Fibroblast of pulmonary artery (primary cell): ENCODE measurements around the gene GRIP1.

Experiments
- DNase-seq: peaks from one replicate; pipeline ENCODE4 v3.0.0-alpha.2; 2010; ENCODE audit warnings: low read depth
- H3K4me3 ChIP-seq: replicated peaks from 2 replicates; pipeline ENCODE4 v1.5.1; 2011; ENCODE audit warnings: low read depth, mild to moderate bottlenecking, control low read depth, low read length, moderate library complexity
- CTCF ChIP-seq: IDR thresholded peaks from 2 replicates; pipeline ENCODE4 v1.5.1; 2011; ENCODE audit warnings: mild to moderate bottlenecking, control low read depth, low read length, inconsistent platforms; ENCODE audit errors: missing control alignments

Gene GRIP1

GRCh38 chr12:66405395-66405794, 273.5 kb downstream of the GRIP1 start:
- TF ChIP-seq CTCF: no peak
- DNase-seq: peak; percentile 63
- no peak overlapping the region for H3K4me3 ChIP-seq

GRCh38 chr12:66403746-66404145, 275.1 kb downstream of the GRIP1 start:
- no peak for DNase-seq
- no peak overlapping the region for H3K4me3 ChIP-seq
- no peak for TF ChIP-seq CTCF

- no peak for DNase-seq
- no peak for TF ChIP-seq CTCF
- no peak overlapping the region for H3K4me3 ChIP-seq
These were observed 279.0 kb downstream of the GRIP1 start for GRCh38 chr12:66399911-66400306.

GRCh38 chr12:66398931-66399910, 279.7 kb downstream of the GRIP1 start:
- TF ChIP-seq CTCF: no peak
- DNase-seq: peak; percentile 33
- no peak overlapping the region for H3K4me3 ChIP-seq

GRCh38 chr12:66397574-66398290, 281.1 kb downstream of the GRIP1 start:
- H3K4me3 ChIP-seq: no peak overlapping the region
- no peak for DNase-seq
- no peak for TF ChIP-seq CTCF

GRCh38 chr12:66393890-66394289, 285.0 kb downstream of the GRIP1 start:
- H3K4me3 ChIP-seq: no peak overlapping the region
- DNase-seq: no peak
- TF ChIP-seq CTCF: no peak
